HepG2 (cell line): ENCODE data around the gene DNAJC21. TPM values are rescaled to one million over a fixed set of nuclear protein-coding genes. Genes with fewer than 3 reads are reported as not detected.

Experiments
- FOXM1 ChIP-seq: sonication (generic); formaldehyde crosslinking; IDR thresholded peaks from 2 replicates; pipeline ENCODE4 v1.5.0; 2020; ENCODE audit warnings: missing genetic modification reagents
- ZNF17 ChIP-seq: sonication (generic); formaldehyde crosslinking; IDR thresholded peaks from 2 replicates; pipeline ENCODE4 v1.5.0; 2020; ENCODE audit warnings: mild to moderate bottlenecking, missing genetic modification reagents
- ZNF275 ChIP-seq: sonication (generic); formaldehyde crosslinking; IDR thresholded peaks from 2 replicates; pipeline ENCODE4 v1.8.0; 2022; ENCODE audit warnings: missing genetic modification reagents, mild to moderate bottlenecking, inconsistent platforms, borderline replicate concordance
- ZNF446 ChIP-seq: sonication (generic); formaldehyde crosslinking; IDR thresholded peaks from 2 replicates; pipeline ENCODE4 v1.5.0; 2020; ENCODE audit warnings: mild to moderate bottlenecking, missing genetic modification reagents
- polyA plus RNA-seq, 8 experiments: library from polyadenylated mRNA; depleted of rRNA in 3 of 8; stranded (reverse) in 7 of 8; unstranded in 1 of 8; fragments of >200 nt; fragmentation: Illumina TruSeq in 4 of 8; extraction: Trizol in 4 of 8; gene quantifications; 2 replicates each; pipeline versions ENCODE4 v1.2.1 to v1.2.3, GENCODE V29; 2011 to 2016; ENCODE audit warnings: low read depth in 4 of 8, missing spikeins in 1 of 8, mixed read lengths in 1 of 8; ENCODE audit not compliant: insufficient read depth in 1 of 8
- total RNA-seq, 5 experiments: library from RNA; depleted of rRNA; stranded (reverse); fragments of >200 nt; fragmentation: Illumina TruSeq; extraction: Trizol; gene quantifications; 2 replicates each; pipeline ENCODE4 v1.2.3, GENCODE V29; 2016; ENCODE audit warnings: low read depth in 1 of 5
- TF ChIP-seq, protein P1 (sequence below): sonication (generic); formaldehyde crosslinking; IDR thresholded peaks from 2 replicates; pipeline ENCODE4 v1.5.0; 2020; ENCODE audit warnings: mild to moderate bottlenecking, missing genetic modification reagents, borderline replicate concordance

Gene DNAJC21
- total and polyA plus RNA-seq, 2 of the 13 experiments (the other 11 are each of a cell fraction or from before 2014, with no cell fraction given): 10.9 to 41.6 TPM

DNA sequence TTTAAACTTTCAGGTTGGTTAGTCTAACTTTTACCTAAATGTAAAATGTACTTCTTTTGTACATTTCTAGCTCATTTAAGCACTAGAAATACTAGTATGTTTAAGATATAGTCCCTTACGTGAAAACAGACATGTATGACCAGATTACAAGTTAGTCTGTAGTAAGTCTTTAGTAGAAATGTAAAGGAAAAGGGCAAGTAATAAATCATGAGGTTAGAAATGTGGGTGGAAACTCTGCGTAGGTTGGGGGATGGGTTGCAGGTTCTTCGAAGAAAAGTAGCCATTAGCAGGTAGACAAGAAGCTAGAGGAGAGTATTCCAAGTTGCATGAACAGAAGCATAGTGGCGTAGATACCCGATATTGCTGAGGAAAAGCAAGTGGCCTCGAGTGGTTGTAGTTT, 36.9 kb upstream of the DNAJC21 start (continued):
- TF ChIP-seq, protein P1, sequence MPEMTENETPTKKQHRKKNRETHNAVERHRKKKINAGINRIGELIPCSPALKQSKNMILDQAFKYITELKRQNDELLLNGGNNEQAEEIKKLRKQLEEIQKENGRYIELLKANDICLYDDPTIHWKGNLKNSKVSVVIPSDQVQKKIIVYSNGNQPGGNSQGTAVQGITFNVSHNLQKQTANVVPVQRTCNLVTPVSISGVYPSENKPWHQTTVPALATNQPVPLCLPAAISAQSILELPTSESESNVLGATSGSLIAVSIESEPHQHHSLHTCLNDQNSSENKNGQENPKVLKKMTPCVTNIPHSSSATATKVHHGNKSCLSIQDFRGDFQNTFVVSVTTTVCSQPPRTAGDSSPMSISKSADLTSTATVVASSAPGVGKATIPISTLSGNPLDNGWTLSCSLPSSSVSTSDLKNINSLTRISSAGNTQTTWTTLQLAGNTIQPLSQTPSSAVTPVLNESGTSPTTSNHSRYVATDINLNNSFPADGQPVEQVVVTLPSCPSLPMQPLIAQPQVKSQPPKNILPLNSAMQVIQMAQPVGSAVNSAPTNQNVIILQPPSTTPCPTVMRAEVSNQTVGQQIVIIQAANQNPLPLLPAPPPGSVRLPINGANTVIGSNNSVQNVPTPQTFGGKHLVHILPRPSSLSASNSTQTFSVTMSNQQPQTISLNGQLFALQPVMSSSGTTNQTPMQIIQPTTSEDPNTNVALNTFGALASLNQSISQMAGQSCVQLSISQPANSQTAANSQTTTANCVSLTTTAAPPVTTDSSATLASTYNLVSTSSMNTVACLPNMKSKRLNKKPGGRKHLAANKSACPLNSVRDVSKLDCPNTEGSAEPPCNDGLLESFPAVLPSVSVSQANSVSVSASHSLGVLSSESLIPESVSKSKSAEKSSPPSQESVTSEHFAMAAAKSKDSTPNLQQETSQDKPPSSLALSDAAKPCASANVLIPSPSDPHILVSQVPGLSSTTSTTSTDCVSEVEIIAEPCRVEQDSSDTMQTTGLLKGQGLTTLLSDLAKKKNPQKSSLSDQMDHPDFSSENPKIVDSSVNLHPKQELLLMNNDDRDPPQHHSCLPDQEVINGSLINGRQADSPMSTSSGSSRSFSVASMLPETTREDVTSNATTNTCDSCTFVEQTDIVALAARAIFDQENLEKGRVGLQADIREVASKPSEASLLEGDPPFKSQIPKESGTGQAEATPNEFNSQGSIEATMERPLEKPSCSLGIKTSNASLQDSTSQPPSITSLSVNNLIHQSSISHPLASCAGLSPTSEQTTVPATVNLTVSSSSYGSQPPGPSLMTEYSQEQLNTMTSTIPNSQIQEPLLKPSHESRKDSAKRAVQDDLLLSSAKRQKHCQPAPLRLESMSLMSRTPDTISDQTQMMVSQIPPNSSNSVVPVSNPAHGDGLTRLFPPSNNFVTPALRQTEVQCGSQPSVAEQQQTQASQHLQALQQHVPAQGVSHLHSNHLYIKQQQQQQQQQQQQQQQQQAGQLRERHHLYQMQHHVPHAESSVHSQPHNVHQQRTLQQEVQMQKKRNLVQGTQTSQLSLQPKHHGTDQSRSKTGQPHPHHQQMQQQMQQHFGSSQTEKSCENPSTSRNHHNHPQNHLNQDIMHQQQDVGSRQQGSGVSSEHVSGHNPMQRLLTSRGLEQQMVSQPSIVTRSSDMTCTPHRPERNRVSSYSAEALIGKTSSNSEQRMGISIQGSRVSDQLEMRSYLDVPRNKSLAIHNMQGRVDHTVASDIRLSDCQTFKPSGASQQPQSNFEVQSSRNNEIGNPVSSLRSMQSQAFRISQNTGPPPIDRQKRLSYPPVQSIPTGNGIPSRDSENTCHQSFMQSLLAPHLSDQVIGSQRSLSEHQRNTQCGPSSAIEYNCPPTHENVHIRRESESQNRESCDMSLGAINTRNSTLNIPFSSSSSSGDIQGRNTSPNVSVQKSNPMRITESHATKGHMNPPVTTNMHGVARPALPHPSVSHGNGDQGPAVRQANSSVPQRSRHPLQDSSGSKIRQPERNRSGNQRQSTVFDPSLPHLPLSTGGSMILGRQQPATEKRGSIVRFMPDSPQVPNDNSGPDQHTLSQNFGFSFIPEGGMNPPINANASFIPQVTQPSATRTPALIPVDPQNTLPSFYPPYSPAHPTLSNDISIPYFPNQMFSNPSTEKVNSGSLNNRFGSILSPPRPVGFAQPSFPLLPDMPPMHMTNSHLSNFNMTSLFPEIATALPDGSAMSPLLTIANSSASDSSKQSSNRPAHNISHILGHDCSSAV: no peak
- TF ChIP-seq ZNF275 (CRISPR knock-in tag): no peak
- TF ChIP-seq FOXM1: no peak
- no peak for TF ChIP-seq ZNF17 (CRISPR knock-in tag)
- TF ChIP-seq ZNF446 (CRISPR knock-in tag): no peak
